Putamen (tissue), 1 donor: ENCODE data around the gene HVCN1.

Source experiments
- DNase-seq: peaks from one replicate; pipeline ENCODE4 v3.0.0-alpha.2; 2016; ENCODE audit warnings: low spot score

The HVCN1 gene

GRCh38 chr12:110616471-110617115 is 72.3 kb downstream of the HVCN1 start:
- no peak for DNase-seq

- DNase-seq: no peak
These were observed 73.7 kb downstream of the HVCN1 start for GRCh38 chr12:110615171-110615570.

DNA sequence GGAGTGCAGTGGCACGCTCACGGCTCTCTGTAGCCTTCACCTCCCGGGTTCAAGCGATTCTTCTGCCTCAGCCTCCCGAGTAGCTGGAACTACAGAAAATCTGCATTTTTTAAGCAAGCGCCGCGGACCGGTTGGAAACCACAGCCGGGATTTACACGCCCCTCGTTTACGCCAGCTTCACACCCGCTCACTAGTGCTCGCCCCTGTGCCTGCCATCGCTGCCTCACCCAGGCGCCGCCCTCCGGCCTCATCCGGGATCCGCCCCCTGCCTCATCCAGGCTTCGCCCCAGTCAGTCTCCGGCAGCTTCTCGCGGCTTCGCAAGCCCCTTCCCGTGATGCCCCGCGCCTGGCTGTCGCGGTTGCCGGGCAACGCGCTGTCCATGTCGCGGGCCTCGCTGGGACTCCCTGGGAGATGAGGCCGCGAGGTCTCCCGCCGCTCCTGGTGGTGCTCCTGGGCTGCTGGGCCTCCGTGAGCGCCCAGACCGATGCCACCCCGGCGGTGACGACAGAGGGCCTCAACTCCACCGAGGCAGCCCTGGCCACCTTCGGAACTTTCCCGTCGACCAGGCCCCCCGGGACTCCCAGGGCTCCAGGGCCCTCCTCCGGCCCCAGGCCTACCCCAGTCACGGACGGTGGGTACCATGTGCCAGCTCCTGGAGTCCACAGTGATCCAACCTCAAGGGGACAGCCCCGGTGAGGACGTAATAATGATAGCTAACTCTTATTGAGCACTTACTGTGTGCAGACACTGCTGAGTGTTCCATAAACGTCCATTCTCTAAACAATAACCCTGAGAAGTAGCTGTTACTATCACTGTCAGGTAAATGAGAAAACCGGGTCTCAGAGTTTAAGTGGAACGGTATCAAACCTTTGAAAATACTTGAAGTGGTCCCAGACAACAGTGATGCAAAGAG is 74.9 kb downstream of the HVCN1 start, which contains the start of gene TCTN1:
Gene TCTN1, plus strand, starts transcription at position 359 of the 914 bp plus-strand sequence. Its CDS starts 54 bp downstream, at position 413.
- DNase-seq: peak; percentile 94

GRCh38 chr12:110613071-110613770 is 75.7 kb downstream of the HVCN1 start:
- no peak for DNase-seq

GRCh38 chr12:110606253-110606611 is 82.7 kb downstream of the HVCN1 start:
- no peak for DNase-seq

GRCh38 chr12:110602085-110602814 is 86.7 kb downstream of the HVCN1 start:
- peak; percentile 44 for DNase-seq

- DNase-seq: peak; percentile 58
These were observed 88.7 kb downstream of the HVCN1 start for GRCh38 chr12:110600254-110600653.

- DNase-seq: no peak
These were observed 89.6 kb downstream of the HVCN1 start for GRCh38 chr12:110599334-110599733.
